NCI-H774 (cell line): Measurements from ENCODE around the gene RASAL1.

Experiments
- DNase-seq: peaks from one replicate; lab custom pipeline; 2025; lab: John Stamatoyannopoulos, UW

RASAL1 gene

GRCh38 chr12:113135178-113136127 is at the start of gene RASAL1:
Gene RASAL1, minus strand, starts transcription at chr12:113135761. Its CDS starts 299 bp downstream, at chr12:113135462.
- peak; percentile 91 for DNase-seq

- peak; percentile 81 for DNase-seq
Observed at GRCh38 chr12:113184900-113185179, 49.3 kb upstream of the RASAL1 start.

- DNase-seq = no peak
Observed at GRCh38 chr12:113184098-113184899, 48.7 kb upstream of the RASAL1 start.

GRCh38 chr12:113183030-113183589 is 47.5 kb upstream of the RASAL1 start:
- DNase-seq = no peak

GRCh38 chr12:113181975-113182374 is 46.4 kb upstream of the RASAL1 start:
- DNase-seq = no peak

GRCh38 chr12:113180333-113180732 is 44.8 kb upstream of the RASAL1 start:
- no peak for DNase-seq

- no peak for DNase-seq
Observed at GRCh38 chr12:113179023-113179422, 43.5 kb upstream of the RASAL1 start.

GRCh38 chr12:113174461-113175384 is 39.2 kb upstream of the RASAL1 start:
- DNase-seq = peak; percentile 22

- DNase-seq = no peak
Observed at GRCh38 chr12:113173081-113173698, 37.6 kb upstream of the RASAL1 start.

GRCh38 chr12:113172185-113172584 is 36.6 kb upstream of the RASAL1 start:
- no peak for DNase-seq

- DNase-seq = no peak
Observed at GRCh38 chr12:113171543-113171942, 36.0 kb upstream of the RASAL1 start.

- no peak for DNase-seq
Observed at GRCh38 chr12:113170926-113171325, 35.4 kb upstream of the RASAL1 start.

- no peak for DNase-seq
Observed at GRCh38 chr12:113170457-113170856, 34.9 kb upstream of the RASAL1 start.

- DNase-seq = no peak
Observed at GRCh38 chr12:113169697-113170096, 34.1 kb upstream of the RASAL1 start.

- DNase-seq = no peak
Observed at GRCh38 chr12:113167868-113168267, 32.3 kb upstream of the RASAL1 start.

GRCh38 chr12:113165521-113166450 is 30.2 kb upstream of the RASAL1 start:
- DNase-seq = no peak

GRCh38 chr12:113164014-113164413 is 28.5 kb upstream of the RASAL1 start:
- no peak for DNase-seq

GRCh38 chr12:113163030-113163360 is 27.4 kb upstream of the RASAL1 start:
- no peak for DNase-seq

- no peak for DNase-seq
Observed at GRCh38 chr12:113162102-113163029, 26.8 kb upstream of the RASAL1 start.
